Measurements from ENCODE around the gene KCNMA1.

The KCNMA1 gene

DNA sequence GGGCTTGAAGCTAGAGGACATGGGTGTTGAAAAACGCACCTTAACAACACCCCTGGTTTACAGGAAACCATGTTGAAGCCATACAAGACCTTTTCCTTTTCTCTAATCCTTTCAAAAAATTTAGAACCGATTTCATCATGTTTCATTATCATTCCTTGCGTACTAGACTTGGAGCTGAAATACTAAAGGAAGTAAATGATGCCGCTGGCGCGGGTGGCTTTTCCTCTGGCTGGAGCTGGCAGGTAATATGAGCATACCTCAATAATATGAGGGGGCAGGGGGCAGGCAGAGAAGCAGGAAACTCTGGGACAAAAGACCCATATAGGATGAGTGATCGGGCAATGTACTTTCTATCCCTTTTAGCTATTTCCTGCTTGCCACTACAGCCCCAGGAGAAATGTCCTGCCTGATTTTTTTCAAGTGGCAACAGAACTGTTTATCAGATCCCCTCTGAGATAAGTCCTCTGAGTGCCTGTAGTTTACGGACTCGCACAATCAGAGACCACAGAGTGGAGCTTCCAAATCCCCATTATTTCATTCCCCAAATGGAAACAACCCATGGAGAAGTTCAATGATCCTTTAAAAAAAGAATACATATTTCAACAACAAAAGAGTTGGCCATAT is 450.1 kb downstream of the KCNMA1 start:
- Histone ChIP-seq H3K79me2 (ENCODE audit: insufficient read depth, low read length) (no peaks in the 10 kb centered on the region), H3K9me3 (ENCODE audit: insufficient read depth, low read length) (no peaks in the 10 kb centered on the region), H2AFZ (ENCODE audit: low read depth, low read length, severe bottlenecking) (no peak overlapping the region), H3K4me3 (ENCODE audit: insufficient read depth, low read length, poor library complexity, severe bottlenecking) (no peak overlapping the region), H3K27me3 (ENCODE audit: low read length) (no peaks in the 10 kb centered on the region), H3K4me2 (ENCODE audit: low read depth, low read length, poor library complexity, severe bottlenecking) (no peak overlapping the region), H3K27ac (ENCODE audit: low read depth, low read length) (no peak overlapping the region), H3K36me3 (ENCODE audit: low read length) (no peaks in the 10 kb centered on the region), H4K20me1 (ENCODE audit: low read depth, low read length) (no peaks in the 10 kb centered on the region), H3K9me2 (replicated peaks; ENCODE audit: insufficient read depth, low read length) (no peaks in the 10 kb centered on the region), H3F3A (ENCODE audit: insufficient read depth) (no peaks in the 10 kb centered on the region), H3K9ac (ENCODE audit: low read length) (no peak overlapping the region)
- no peak for TF ChIP-seq EZH2phosphoT487 (conservative IDR thresholded peaks at IDR 0.05; ENCODE audit: low read length)
- TF ChIP-seq, protein P1, sequence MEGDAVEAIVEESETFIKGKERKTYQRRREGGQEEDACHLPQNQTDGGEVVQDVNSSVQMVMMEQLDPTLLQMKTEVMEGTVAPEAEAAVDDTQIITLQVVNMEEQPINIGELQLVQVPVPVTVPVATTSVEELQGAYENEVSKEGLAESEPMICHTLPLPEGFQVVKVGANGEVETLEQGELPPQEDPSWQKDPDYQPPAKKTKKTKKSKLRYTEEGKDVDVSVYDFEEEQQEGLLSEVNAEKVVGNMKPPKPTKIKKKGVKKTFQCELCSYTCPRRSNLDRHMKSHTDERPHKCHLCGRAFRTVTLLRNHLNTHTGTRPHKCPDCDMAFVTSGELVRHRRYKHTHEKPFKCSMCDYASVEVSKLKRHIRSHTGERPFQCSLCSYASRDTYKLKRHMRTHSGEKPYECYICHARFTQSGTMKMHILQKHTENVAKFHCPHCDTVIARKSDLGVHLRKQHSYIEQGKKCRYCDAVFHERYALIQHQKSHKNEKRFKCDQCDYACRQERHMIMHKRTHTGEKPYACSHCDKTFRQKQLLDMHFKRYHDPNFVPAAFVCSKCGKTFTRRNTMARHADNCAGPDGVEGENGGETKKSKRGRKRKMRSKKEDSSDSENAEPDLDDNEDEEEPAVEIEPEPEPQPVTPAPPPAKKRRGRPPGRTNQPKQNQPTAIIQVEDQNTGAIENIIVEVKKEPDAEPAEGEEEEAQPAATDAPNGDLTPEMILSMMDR (IDR thresholded peaks at IDR 0.05; ENCODE audit: insufficient read depth, low read length, poor library complexity, severe bottlenecking): no peak

DNA sequence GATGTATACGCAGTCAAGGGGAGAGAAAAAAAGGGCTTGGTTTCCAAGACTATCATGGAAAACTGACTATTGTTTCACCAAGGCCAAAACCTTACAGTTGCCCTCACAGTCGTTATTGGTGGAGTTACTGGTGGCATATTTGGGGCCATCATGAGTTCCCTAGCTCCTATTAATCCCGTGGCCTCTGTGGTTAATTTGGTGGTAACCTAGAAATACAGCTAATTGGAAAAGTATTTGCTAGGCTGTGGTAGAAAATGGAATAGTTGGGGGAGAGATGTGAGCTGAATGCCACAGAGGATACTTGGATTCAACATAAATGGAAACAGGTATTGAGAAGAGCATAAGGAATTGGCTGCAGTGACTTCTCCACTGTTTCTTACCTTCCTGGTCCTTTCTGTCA is 450.7 kb downstream of the KCNMA1 start:
- Histone ChIP-seq H3K9ac (ENCODE audit: low read length) (no peak overlapping the region), H4K20me1 (ENCODE audit: low read depth, low read length) (no peaks in the 10 kb centered on the region), H3K27ac (ENCODE audit: low read depth, low read length) (no peak overlapping the region), H3K4me2 (ENCODE audit: low read depth, low read length, poor library complexity, severe bottlenecking) (no peak overlapping the region), H3K4me3 (ENCODE audit: insufficient read depth, low read length, poor library complexity, severe bottlenecking) (no peak overlapping the region), H3K9me3 (ENCODE audit: insufficient read depth, low read length) (no peaks in the 10 kb centered on the region), H2AFZ (ENCODE audit: low read depth, low read length, severe bottlenecking) (no peak overlapping the region), H3K9me2 (replicated peaks; ENCODE audit: insufficient read depth, low read length) (no peaks in the 10 kb centered on the region), H3K79me2 (ENCODE audit: insufficient read depth, low read length) (no peaks in the 10 kb centered on the region), H3K27me3 (ENCODE audit: low read length) (no peaks in the 10 kb centered on the region), H3K36me3 (ENCODE audit: low read length) (no peaks in the 10 kb centered on the region), H3F3A (ENCODE audit: insufficient read depth) (no peaks in the 10 kb centered on the region)
- TF ChIP-seq, protein P1 (IDR thresholded peaks at IDR 0.05; ENCODE audit: insufficient read depth, low read length, poor library complexity, severe bottlenecking): no peak
- TF ChIP-seq EZH2phosphoT487 (conservative IDR thresholded peaks at IDR 0.05; ENCODE audit: low read length): no peak

DNA sequence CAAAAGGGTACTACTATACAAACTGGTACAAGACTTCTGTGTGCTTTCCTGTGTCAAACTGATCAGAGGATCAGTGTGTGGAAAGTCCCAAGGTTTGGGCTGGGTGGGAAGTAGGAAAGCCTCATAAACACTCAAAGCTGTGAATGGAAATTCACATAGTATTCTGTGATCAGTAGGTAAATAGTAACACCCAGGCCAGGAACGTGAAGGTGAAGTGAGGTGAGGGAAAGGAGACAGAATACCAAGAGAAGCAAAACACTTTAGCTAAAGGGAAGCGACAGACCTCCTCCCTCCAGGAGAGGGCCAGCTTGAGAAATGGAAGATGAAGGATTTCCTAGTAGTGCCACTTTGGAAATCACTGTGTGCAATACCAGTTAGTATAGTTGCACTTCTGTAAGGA is 451.9 kb downstream of the KCNMA1 start:
- Histone ChIP-seq H4K20me1 (ENCODE audit: low read depth, low read length) (no peaks in the 10 kb centered on the region), H3K9me2 (replicated peaks; ENCODE audit: insufficient read depth, low read length) (no peaks in the 10 kb centered on the region), H3K4me2 (ENCODE audit: low read depth, low read length, poor library complexity, severe bottlenecking) (no peak overlapping the region), H3K79me2 (ENCODE audit: insufficient read depth, low read length) (no peaks in the 10 kb centered on the region), H3K9me3 (ENCODE audit: insufficient read depth, low read length) (no peaks in the 10 kb centered on the region), H2AFZ (ENCODE audit: low read depth, low read length, severe bottlenecking) (no peak overlapping the region), H3K36me3 (ENCODE audit: low read length) (no peaks in the 10 kb centered on the region), H3K4me3 (ENCODE audit: insufficient read depth, low read length, poor library complexity, severe bottlenecking) (no peak overlapping the region), H3K27ac (ENCODE audit: low read depth, low read length) (no peak overlapping the region), H3F3A (ENCODE audit: insufficient read depth) (no peaks in the 10 kb centered on the region), H3K27me3 (ENCODE audit: low read length) (no peaks in the 10 kb centered on the region), H3K9ac (ENCODE audit: low read length) (no peak overlapping the region)
- TF ChIP-seq, protein P1 (IDR thresholded peaks at IDR 0.05; ENCODE audit: insufficient read depth, low read length, poor library complexity, severe bottlenecking): no peak
- TF ChIP-seq EZH2phosphoT487 (conservative IDR thresholded peaks at IDR 0.05; ENCODE audit: low read length): no peak

Data from SU-DHL-6 (cell line).